GM12872 (cell line): ENCODE measurements around the gene SLU7.

Experiments
- TF ChIP-seq, protein P1 (sequence below): IDR thresholded peaks from 3 replicates; pipeline ENCODE4 v1.5.1; 2011; ENCODE audit warnings: low read depth, mild to moderate bottlenecking, low read length, moderate library complexity; ENCODE audit not compliant: insufficient read depth

The SLU7 gene

DNA sequence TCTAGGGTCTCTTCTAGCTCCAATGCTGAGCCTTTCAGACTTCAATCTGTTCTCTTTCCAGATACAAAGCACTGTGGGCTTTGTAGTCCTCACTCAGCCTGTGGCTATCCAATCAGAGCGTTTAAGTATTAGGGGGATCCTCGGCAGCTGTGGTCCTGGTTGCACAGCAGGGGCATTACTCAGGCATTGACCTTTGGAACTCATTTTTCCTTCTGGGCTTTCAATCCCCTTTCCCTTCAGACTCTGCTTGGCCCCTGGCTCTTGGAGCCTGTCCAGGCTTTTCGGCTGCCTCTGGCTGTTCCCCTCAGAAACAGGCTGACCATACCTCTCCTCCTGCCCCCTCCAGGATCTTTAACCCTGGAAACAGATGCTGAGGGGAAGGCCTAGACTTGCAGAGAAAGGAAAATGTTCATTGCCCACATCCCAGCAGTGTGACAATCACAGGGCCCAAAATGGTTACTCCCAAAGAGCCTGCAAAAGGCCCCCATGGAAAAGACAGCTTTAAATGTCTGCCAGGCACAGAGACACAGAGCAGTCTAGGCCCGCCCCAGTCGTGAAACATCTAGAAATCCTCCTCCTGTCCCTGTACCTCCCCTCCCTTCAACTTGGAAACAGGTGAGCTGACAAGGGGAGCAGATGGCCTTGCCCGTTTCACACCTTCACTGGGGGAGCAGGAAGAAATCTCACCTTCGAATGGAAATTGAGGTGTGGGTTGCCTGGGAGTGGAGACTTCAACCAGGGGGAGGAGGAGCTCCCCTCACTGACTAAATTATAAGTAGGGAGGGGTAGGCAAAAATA is 62.1 kb downstream of the SLU7 start:
- TF ChIP-seq, protein P1, sequence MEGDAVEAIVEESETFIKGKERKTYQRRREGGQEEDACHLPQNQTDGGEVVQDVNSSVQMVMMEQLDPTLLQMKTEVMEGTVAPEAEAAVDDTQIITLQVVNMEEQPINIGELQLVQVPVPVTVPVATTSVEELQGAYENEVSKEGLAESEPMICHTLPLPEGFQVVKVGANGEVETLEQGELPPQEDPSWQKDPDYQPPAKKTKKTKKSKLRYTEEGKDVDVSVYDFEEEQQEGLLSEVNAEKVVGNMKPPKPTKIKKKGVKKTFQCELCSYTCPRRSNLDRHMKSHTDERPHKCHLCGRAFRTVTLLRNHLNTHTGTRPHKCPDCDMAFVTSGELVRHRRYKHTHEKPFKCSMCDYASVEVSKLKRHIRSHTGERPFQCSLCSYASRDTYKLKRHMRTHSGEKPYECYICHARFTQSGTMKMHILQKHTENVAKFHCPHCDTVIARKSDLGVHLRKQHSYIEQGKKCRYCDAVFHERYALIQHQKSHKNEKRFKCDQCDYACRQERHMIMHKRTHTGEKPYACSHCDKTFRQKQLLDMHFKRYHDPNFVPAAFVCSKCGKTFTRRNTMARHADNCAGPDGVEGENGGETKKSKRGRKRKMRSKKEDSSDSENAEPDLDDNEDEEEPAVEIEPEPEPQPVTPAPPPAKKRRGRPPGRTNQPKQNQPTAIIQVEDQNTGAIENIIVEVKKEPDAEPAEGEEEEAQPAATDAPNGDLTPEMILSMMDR = no peak

GRCh38 chr5:160354666-160355065 is 64.2 kb downstream of the SLU7 start:
- TF ChIP-seq, protein P1 = no peak

DNA sequence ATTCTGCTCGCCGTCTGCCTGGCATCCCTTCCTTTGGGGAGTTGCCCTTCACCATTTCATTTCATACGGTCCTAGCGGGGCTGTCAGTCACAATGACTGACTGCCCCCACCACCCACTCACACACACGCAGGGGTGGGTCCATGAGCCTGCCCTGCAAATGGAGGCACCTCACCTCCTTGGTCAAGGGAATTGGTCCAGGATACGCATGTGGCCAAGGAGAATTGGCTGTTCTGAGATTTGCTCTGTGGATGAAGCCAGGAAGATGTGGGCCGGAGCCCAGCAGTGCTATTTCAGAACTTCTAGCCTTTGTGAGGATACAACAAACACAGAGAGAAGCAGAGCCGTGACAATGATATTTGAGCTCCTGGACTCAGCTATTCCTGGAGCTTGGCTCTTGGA is 65.5 kb downstream of the SLU7 start:
- TF ChIP-seq, protein P1 = no peak

GRCh38 chr5:160352308-160352707 is 66.6 kb downstream of the SLU7 start:
- TF ChIP-seq, protein P1 = no peak
